ENCODE measurements around the gene KIFC1.

Gene KIFC1

DNA sequence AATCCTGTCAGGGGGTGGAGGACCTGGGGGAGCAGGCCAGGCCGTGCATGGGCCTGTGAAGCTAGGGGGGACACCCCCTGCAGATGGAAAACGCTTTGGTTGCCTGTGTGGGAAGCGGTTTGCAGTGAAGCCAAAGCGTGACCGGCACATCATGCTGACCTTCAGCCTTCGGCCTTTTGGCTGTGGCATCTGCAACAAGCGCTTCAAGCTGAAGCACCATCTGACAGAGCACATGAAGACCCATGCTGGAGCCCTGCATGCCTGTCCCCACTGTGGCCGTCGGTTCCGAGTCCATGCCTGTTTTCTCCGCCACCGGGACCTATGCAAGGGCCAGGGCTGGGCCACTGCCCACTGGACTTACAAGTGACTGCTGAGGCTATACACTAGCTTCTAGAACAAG lies 64.5 kb downstream of the KIFC1 start:
- no peak for DNase-seq (ENCODE audit: low read depth)
- H3K4me3 ChIP-seq (ENCODE audit: low read depth, low read length): no peak overlapping the region
- TF ChIP-seq, protein P1, sequence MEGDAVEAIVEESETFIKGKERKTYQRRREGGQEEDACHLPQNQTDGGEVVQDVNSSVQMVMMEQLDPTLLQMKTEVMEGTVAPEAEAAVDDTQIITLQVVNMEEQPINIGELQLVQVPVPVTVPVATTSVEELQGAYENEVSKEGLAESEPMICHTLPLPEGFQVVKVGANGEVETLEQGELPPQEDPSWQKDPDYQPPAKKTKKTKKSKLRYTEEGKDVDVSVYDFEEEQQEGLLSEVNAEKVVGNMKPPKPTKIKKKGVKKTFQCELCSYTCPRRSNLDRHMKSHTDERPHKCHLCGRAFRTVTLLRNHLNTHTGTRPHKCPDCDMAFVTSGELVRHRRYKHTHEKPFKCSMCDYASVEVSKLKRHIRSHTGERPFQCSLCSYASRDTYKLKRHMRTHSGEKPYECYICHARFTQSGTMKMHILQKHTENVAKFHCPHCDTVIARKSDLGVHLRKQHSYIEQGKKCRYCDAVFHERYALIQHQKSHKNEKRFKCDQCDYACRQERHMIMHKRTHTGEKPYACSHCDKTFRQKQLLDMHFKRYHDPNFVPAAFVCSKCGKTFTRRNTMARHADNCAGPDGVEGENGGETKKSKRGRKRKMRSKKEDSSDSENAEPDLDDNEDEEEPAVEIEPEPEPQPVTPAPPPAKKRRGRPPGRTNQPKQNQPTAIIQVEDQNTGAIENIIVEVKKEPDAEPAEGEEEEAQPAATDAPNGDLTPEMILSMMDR (IDR thresholded peaks at IDR 0.05; ENCODE audit: insufficient read depth, low read depth, low read length, missing control alignments): no peak

DNA sequence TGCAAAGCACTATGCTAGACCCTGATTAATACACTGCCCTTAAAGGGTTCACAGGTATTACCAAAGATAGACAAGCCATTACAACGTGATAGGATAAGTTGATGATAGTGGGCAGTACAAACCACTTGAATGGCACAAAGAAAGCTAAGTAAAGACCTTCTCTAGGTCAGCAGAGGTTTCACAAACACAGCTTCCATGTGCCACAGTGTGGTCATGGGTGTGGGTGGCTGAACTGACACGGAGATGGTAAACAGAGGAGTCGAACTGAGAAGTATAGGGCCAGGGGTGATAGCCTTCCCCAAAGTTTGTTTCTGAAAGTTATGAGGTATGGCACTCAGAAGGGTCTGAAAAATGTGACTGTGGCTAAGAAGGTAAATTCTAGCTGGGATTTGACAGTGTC lies 67.1 kb downstream of the KIFC1 start:
- H3K4me3 ChIP-seq (ENCODE audit: low read depth, low read length): no peak overlapping the region
- DNase-seq (ENCODE audit: low read depth): no peak
- TF ChIP-seq, protein P1 (IDR thresholded peaks at IDR 0.05; ENCODE audit: insufficient read depth, low read depth, low read length, missing control alignments): no peak

DNA sequence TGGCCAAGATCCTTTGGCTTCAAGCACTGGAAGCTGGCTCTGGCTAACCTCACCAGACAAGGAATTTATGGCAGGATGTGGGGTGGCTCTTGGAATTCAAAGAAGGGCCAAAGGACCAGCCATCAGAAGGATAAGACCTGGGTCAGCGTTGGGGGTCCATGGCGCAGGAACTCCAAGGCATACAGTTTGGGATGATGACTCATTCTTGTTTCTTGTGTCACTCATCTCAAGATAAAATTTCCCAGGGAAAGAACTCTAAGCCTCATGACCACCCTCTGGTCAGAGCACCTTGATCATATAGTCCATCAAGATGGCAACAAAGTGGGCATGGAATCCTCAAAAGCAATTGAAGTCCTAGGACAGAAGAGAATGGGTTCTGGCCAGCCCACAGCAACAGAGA lies 67.6 kb downstream of the KIFC1 start:
- no peak for DNase-seq (ENCODE audit: low read depth)
- H3K4me3 ChIP-seq (ENCODE audit: low read depth, low read length): no peak overlapping the region
- TF ChIP-seq, protein P1 (IDR thresholded peaks at IDR 0.05; ENCODE audit: insufficient read depth, low read depth, low read length, missing control alignments): no peak
